Measurements from ENCODE around the gene ATP6V0B. TPM values are rescaled to one million over a fixed set of nuclear protein-coding genes. Genes with fewer than 3 reads are reported as not detected.

Gene ATP6V0B
- total RNA-seq, 1 donor from 2014 or later: 115 TPM

DNA sequence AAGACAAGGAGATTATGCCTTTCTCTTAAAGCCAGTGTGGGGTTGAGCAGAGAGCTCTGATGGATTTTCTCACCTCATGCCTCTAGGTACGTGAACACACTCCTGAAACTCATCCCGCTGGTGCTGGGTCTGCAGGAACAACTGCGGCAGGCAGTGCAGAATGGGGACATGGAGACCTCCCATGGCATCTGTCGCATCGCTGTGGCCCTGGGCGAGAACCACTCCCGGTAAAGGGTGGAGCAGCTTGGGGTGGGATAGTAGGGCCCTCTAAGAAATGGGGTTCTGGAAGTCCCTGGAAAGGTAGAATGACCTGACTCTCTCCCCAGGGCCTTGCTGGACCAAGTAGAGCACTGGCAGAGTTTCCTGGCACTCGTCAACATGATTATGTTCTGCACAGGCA, 18.5 kb upstream of the ATP6V0B start:
- Histone ChIP-seq H3K4me3 (no peak overlapping the region), H3K27me3 (no peaks in the 10 kb centered on the region), H3K27ac (no peak overlapping the region), H3K36me3 (peaks cover 40 to 52% of the 10 kb centered on the region in 2 donors), H3K4me1 (no peaks in the 10 kb centered on the region), H3K9me3 (no peaks in the 10 kb centered on the region)
- intact Hi-C loops (cut with DNase I): no loop called here
- TF ChIP-seq CTCF (IDR thresholded peaks at IDR 0.05): no peak
- no peak for DNase-seq (ENCODE audit: low spot score in 2 of 2)

DNA sequence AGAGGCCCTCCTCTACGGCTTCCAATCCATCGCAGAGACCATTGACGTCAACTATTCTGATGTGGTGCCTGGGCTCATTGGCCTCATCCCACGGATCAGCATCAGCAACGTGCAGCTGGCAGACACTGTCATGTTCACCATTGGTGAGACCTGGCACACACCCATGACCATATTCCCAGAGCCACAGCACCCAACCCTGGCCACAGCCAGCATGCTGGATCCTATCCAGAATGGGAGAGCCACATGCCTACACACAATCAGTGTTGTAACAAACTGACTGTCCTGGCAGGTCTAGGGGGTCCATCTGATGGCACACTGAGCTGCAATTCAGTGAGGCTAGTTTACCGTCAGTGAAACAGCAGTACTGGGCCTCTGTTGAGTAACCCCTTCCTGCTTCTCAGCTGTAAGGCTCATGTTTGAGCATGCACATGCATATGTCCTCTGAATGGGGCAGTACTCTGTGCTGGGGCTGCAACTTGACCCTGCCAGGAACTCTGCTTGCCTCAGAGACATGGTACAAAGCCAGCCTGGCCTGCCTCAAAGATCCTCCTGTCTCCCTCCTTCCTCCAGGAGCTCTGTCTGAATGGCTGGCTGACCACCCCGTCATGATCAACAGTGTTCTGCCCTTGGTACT, 17.2 kb upstream of the ATP6V0B start:
- peaks cover 53 to 63% of the 10 kb centered on the region in 2 donors for H3K36me3 ChIP-seq
- intact Hi-C loops (cut with DNase I): no loop called here
- H3K27me3 ChIP-seq: no peaks in the 10 kb centered on the region
- DNase-seq (ENCODE audit: low spot score in 2 of 2): no peak
- TF ChIP-seq CTCF (IDR thresholded peaks at IDR 0.05): no peak
- H3K4me3 ChIP-seq: no peak overlapping the region
- no peak overlapping the region for H3K27ac ChIP-seq
- no peaks in the 10 kb centered on the region for H3K4me1 ChIP-seq
- H3K9me3 ChIP-seq: no peaks in the 10 kb centered on the region

- Histone ChIP-seq H3K27me3 (no peaks in the 10 kb centered on the region), H3K9me3 (no peaks in the 10 kb centered on the region), H3K4me1 (no peaks in the 10 kb centered on the region), H3K27ac (no peak overlapping the region), H3K4me3 (no peak overlapping the region), H3K36me3 (peaks cover 54 to 69% of the 10 kb centered on the region in 2 donors)
- intact Hi-C loops (cut with DNase I): no loop called here
- no peak for TF ChIP-seq CTCF (IDR thresholded peaks at IDR 0.05)
- DNase-seq (ENCODE audit: low spot score in 2 of 2): no peak
These were observed 16.2 kb upstream of the ATP6V0B start for GRCh38 chr1:43958351-43959255.

GRCh38 chr1:43960798-43961197, 14.0 kb upstream of the ATP6V0B start:
- no peak overlapping the region for H3K27ac ChIP-seq
- H3K4me3 ChIP-seq: no peak overlapping the region
- no peaks in the 10 kb centered on the region for H3K9me3 ChIP-seq
- TF ChIP-seq CTCF (IDR thresholded peaks at IDR 0.05): no peak
- intact Hi-C loops (cut with DNase I): no loop called here
- no peaks in the 10 kb centered on the region for H3K4me1 ChIP-seq
- no peak for DNase-seq (ENCODE audit: low spot score in 2 of 2)
- H3K36me3 ChIP-seq: peaks cover 62 to 79% of the 10 kb centered on the region in 2 donors
- H3K27me3 ChIP-seq: no peaks in the 10 kb centered on the region

DNA sequence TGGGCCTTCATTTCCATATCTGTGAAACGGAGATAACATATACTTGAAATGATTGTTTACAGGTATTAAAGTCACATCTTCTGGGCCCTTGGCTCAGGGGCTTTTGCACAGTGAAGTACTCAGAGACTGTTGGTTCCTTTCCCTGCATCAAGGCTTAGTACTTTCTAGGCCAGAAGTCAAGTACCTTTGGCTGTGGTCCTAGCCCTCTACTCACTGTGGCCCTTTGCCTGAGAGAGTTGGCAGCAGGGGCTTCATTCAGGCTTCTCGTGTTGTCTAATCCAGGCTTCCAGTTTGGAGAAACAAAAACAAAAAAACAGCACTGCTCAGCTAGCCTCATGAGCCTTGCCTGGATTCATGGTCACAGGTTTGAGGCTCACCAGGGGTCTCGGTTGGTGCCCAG, 13.1 kb upstream of the ATP6V0B start:
- Histone ChIP-seq H3K4me1 (no peaks in the 10 kb centered on the region), H3K27me3 (no peaks in the 10 kb centered on the region), H3K27ac (no peak overlapping the region), H3K4me3 (no peak overlapping the region), H3K9me3 (no peaks in the 10 kb centered on the region), H3K36me3 (peaks cover 62 to 75% of the 10 kb centered on the region in 2 donors)
- TF ChIP-seq CTCF (IDR thresholded peaks at IDR 0.05): no peak
- intact Hi-C loops (cut with DNase I): no loop called here
- DNase-seq (ENCODE audit: low spot score in 2 of 2): no peak
